GM18498 (cell line): ENCODE measurements around the gene INHBB.

ENCODE experiments used
- ATAC-seq: cut with Tn5 transposase; IDR thresholded peaks from one replicate; pipeline ENCODE4 v1.9.1; 2021; ENCODE audit warnings: mild to moderate bottlenecking, moderate library complexity; ENCODE audit not compliant: unreplicated experiment

The INHBB gene

GRCh38 chr2:120354467-120354866 lies 8.5 kb downstream of the INHBB start:
- ATAC-seq, result no peak

- no peak for ATAC-seq
Measured at GRCh38 chr2:120354935-120355779, 9.2 kb downstream of the INHBB start.

- no peak for ATAC-seq
Measured at GRCh38 chr2:120355780-120356266, 9.9 kb downstream of the INHBB start.

- ATAC-seq, result no peak
Measured at GRCh38 chr2:120357768-120358167, 11.8 kb downstream of the INHBB start.

GRCh38 chr2:120358734-120359465 lies 13.0 kb downstream of the INHBB start:
- ATAC-seq, result no peak

- no peak for ATAC-seq
Measured at GRCh38 chr2:120360307-120360855, 14.4 kb downstream of the INHBB start.

- no peak for ATAC-seq
Measured at GRCh38 chr2:120362926-120363325, 17.0 kb downstream of the INHBB start.

GRCh38 chr2:120365236-120365793 lies 19.4 kb downstream of the INHBB start:
- no peak for ATAC-seq

GRCh38 chr2:120366698-120367097 lies 20.8 kb downstream of the INHBB start:
- no peak for ATAC-seq

GRCh38 chr2:120367221-120367620 lies 21.3 kb downstream of the INHBB start:
- ATAC-seq, result no peak

- no peak for ATAC-seq
Measured at GRCh38 chr2:120367649-120368048, 21.7 kb downstream of the INHBB start.

- ATAC-seq, result no peak
Measured at GRCh38 chr2:120368086-120368485, 22.1 kb downstream of the INHBB start.

GRCh38 chr2:120369250-120369649 lies 23.3 kb downstream of the INHBB start:
- ATAC-seq, result no peak

GRCh38 chr2:120371969-120372625 lies 26.2 kb downstream of the INHBB start:
- ATAC-seq, result no peak

- no peak for ATAC-seq
Measured at GRCh38 chr2:120372816-120373215, 26.9 kb downstream of the INHBB start.

- ATAC-seq, result no peak
Measured at GRCh38 chr2:120373424-120373823, 27.5 kb downstream of the INHBB start.

- ATAC-seq, result no peak
Measured at GRCh38 chr2:120374821-120375220, 28.9 kb downstream of the INHBB start.

GRCh38 chr2:120375251-120376020 lies 29.5 kb downstream of the INHBB start:
- no peak for ATAC-seq

GRCh38 chr2:120376101-120376500 lies 30.2 kb downstream of the INHBB start:
- no peak for ATAC-seq
